CD4-positive, alpha-beta T cell (primary cell): ENCODE measurements around the gene SPDYE3. TPM values are rescaled to one million over a fixed set of nuclear protein-coding genes. Genes with fewer than 3 reads are reported as not detected.
A peak's percentile ranks its signal among the peaks of the same experiment; 100 is the strongest.
"Not testable (repeated sequence)": the region's sequence is repeated elsewhere in the genome, so short reads cannot be mapped to it uniquely, and the experiment has no call there.

Experiments used
- ATAC-seq: fragments of 200-7000 bp; cut with Tn5 transposase; one replicate; pipeline ENCODE4 v1.10.0; 2022; ENCODE audit warnings: mild to moderate bottlenecking; ENCODE audit not compliant: poor library complexity
- CTCF ChIA-PET: fragments of 350-600 bp; sonication (Branson Sonifier 250); formaldehyde crosslinking; loops from one replicate; lab custom pipeline; 2021; ENCODE audit warnings: antibody characterized with exemption, inconsistent platforms; lab: Charles Lee
- POLR2A ChIA-PET: fragments of 350-600 bp; sonication (Branson Sonifier 250); formaldehyde crosslinking; loops from one replicate; lab custom pipeline; 2021; ENCODE audit warnings: antibody characterized with exemption, inconsistent platforms; lab: Charles Lee
- DNase-seq, 14 experiments: peaks; one replicate each; pipeline ENCODE4 v3.0.0-alpha.2; 2013 to 2020; ENCODE audit warnings: mixed read lengths in 2 of 14
- H3K27ac ChIP-seq, 2 donors: one replicate each; pipeline versions ENCODE4 v1.5.1 to v1.7.0; 2013; ENCODE audit warnings: low read length in 2 of 2, low read depth in 1 of 2, mild to moderate bottlenecking in 1 of 2
- H3K27me3 ChIP-seq, 2 experiments: 1 replicate in 1 of 2; 2 replicates in 1 of 2; pipeline versions ENCODE4 v1.6.1 to v1.7.0; 2013; ENCODE audit warnings: low read length in 2 of 2, control low read depth in 1 of 2, mild to moderate bottlenecking in 1 of 2, moderate library complexity in 1 of 2; ENCODE audit not compliant: insufficient read depth in 2 of 2, control insufficient read depth in 1 of 2
- H3K36me3 ChIP-seq: one replicate; pipeline ENCODE4 v1.6.1; 2013; ENCODE audit warnings: low read length, control low read depth; ENCODE audit not compliant: insufficient read depth
- H3K4me1 ChIP-seq: one replicate; pipeline ENCODE4 v1.6.1; 2013; ENCODE audit warnings: low read length, control low read depth; ENCODE audit not compliant: insufficient read depth
- H3K4me3 ChIP-seq: one replicate; pipeline ENCODE4 v1.5.1; 2013; ENCODE audit warnings: mild to moderate bottlenecking, low read length, moderate library complexity
- H3K9me3 ChIP-seq, 2 experiments: 1 replicate in 1 of 2; 2 replicates in 1 of 2; pipeline versions ENCODE4 v1.6.1 to v1.7.0; 2013; ENCODE audit warnings: low read length in 2 of 2, mild to moderate bottlenecking in 2 of 2, control low read depth in 1 of 2, moderate library complexity in 1 of 2; ENCODE audit not compliant: control insufficient read depth in 1 of 2, insufficient read depth in 1 of 2
- H3K27ac Mint-ChIP-seq: one replicate; pipeline ENCODE4 v1.8.0; 2020; ENCODE audit warnings: mixed read lengths
- H3K27me3 Mint-ChIP-seq: one replicate; pipeline ENCODE4 v1.8.0; 2021; ENCODE audit warnings: mixed read lengths
- H3K36me3 Mint-ChIP-seq: one replicate; pipeline ENCODE4 v1.8.0; 2021; ENCODE audit warnings: low read depth, mixed read lengths
- H3K4me1 Mint-ChIP-seq: one replicate; pipeline ENCODE4 v1.8.0; 2021; ENCODE audit warnings: low read depth, mixed read lengths
- H3K4me3 Mint-ChIP-seq: one replicate; pipeline ENCODE4 v1.8.0; 2020; ENCODE audit warnings: mild to moderate bottlenecking, mixed read lengths
- H3K9me3 Mint-ChIP-seq: one replicate; pipeline ENCODE4 v1.8.0; 2020; ENCODE audit warnings: mixed read lengths
- intact Hi-C, 2 experiments: fragments of 100-400 bp; cut with DNase I in 1 of 2; cut with micrococcal nuclease in 1 of 2; formaldehyde crosslinking; loops; one replicate each; pipeline versions ENCODE4 v1.15.1 to v1.9.0; 2023 to 2025; cut with DNase I, micrococcal nuclease
- total RNA-seq, 174 experiments: library from RNA in 2 of 174; stranded (reverse) in 2 of 174; gene quantifications; one replicate each; pipeline ENCODE4 v1.2.3 and lab custom pipeline; 2021 to 2026
- TF ChIP-seq, protein P1 (sequence below): fragments of 200-600 bp; IDR thresholded peaks from one replicate; pipeline ENCODE4 v1.8.0; 2022; ENCODE audit warnings: antibody characterized with exemption, mild to moderate bottlenecking

Gene SPDYE3
- total RNA-seq, 2 experiments from 2014 or later, result not detected

DNA sequence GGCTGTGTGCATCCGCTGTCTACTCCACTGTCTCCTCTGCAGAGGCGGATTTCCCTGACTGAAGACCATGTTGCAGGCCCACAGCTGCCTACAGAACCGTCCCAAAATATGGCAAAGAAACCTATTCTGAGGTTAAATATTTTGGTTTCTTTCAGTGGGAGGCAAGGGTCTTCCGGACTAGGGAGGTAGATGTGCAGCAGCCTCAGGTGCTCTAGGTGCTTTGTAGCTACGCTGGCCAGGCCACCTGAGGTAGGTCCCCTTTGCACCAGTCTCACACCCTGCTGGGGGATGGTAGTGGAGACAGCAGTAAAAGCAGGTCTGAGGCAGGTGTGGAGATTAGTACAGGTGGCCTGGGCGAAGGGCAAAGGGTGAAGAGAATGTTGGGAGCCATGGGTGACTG lies 42.3 kb downstream of the SPDYE3 start:
- Histone ChIP-seq H3K36me3 (peaks cover 68% of the 10 kb centered on the region), H3K27me3 (no peaks in the 10 kb centered on the region), H3K9me3 (no peaks in the 10 kb centered on the region), H3K4me1 (peaks cover 38% of the 10 kb centered on the region), H3K27ac (no peak overlapping the region), H3K4me3 (no peak overlapping the region)
- H3K4me3 Mint-ChIP-seq, result no peak overlapping the region
- no peaks in the 10 kb centered on the region for H3K27me3 Mint-ChIP-seq
- intact Hi-C loops, result loop anchor here in 1 of 2 experiments (5.0 to 10.0 kb wide), 2 partner anchors 75 to 78 kb away; partner anchors contain the start of genes MEPCE and ZCWPW1
- DNase-seq (no peak), ATAC-seq (no peak)
- POLR2A ChIA-PET, result no interaction called here
- peaks cover 14% of the 10 kb centered on the region for H3K4me1 Mint-ChIP-seq
- CTCF ChIA-PET, result no interaction called here
- H3K27ac Mint-ChIP-seq, result no peak overlapping the region
- peaks cover 73% of the 10 kb centered on the region for H3K36me3 Mint-ChIP-seq
- TF ChIP-seq, protein P1, sequence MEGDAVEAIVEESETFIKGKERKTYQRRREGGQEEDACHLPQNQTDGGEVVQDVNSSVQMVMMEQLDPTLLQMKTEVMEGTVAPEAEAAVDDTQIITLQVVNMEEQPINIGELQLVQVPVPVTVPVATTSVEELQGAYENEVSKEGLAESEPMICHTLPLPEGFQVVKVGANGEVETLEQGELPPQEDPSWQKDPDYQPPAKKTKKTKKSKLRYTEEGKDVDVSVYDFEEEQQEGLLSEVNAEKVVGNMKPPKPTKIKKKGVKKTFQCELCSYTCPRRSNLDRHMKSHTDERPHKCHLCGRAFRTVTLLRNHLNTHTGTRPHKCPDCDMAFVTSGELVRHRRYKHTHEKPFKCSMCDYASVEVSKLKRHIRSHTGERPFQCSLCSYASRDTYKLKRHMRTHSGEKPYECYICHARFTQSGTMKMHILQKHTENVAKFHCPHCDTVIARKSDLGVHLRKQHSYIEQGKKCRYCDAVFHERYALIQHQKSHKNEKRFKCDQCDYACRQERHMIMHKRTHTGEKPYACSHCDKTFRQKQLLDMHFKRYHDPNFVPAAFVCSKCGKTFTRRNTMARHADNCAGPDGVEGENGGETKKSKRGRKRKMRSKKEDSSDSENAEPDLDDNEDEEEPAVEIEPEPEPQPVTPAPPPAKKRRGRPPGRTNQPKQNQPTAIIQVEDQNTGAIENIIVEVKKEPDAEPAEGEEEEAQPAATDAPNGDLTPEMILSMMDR, result no peak
- no peaks in the 10 kb centered on the region for H3K9me3 Mint-ChIP-seq

DNA sequence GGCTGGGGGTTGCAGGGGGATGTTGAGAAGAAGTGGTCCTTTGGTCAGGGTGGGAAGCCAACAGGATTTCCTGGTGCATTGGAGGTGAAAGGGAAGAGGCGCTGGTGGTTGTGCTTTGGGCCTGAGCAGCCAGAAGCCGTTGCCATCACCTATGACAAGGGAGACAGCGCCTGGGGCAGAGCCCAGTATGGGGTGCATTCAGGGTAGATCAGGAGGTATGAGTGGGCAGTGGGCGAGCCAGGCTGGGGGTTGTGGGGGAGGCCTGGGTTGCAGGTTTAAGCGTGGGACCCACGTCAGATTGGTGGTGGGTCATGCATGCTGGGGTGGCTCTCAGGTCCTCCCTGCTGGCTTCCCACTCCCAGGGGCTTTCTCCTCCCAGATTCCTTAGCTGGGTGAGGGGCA lies 44.2 kb downstream of the SPDYE3 start:
- no peak overlapping the region for H3K4me3 Mint-ChIP-seq

DNA sequence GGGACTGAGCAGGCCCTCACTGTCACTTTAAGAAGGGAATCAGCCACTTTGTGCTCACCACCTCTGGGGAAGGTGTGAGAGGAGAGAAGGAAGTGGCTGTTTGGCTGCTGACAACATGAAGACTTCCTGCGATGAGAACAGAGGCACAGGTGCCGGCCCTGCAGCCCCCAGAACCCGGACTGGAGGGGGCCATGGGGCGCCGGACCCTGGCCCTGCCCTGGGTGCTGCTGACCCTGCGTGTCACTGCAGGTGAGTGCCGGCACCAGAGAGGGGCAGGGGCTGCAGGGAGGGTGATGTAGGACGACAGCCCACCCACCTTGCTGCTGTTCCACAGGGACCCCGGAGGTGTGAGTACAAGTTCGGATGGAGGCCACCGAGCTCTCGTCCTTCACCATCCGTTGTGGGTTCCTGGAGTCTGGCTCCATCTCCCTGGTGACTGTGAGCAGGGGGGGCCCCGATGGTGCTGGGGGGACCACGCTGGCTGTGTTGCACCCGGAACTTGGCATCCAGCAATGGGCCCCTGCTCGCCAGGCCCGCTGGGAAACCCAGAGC lies 44.8 kb downstream of the SPDYE3 start:
- peak in 2 of 14 experiments; percentile 13 to 43 for DNase-seq
- H3K4me3 Mint-ChIP-seq, result not testable (repeated sequence)
- H3K4me3 ChIP-seq, result peak overlapping the region; percentile 48

More for the DNA sequence above, 44.2 kb downstream of the SPDYE3 start:
- H3K27me3 ChIP-seq, result no peaks in the 10 kb centered on the region
- peak overlapping the region; percentile 48 for H3K4me3 ChIP-seq
- no peak overlapping the region for H3K27ac ChIP-seq
- H3K36me3 ChIP-seq, result peaks cover 80% of the 10 kb centered on the region
- ChIA-PET CTCF (no interaction called here), POLR2A (no interaction called here)
- peaks cover 35% of the 10 kb centered on the region for H3K4me1 ChIP-seq
- H3K9me3 Mint-ChIP-seq, result no peaks in the 10 kb centered on the region
- ATAC-seq, result no peak
- intact Hi-C loops, result no loop called here
- H3K27me3 Mint-ChIP-seq, result no peaks in the 10 kb centered on the region
- H3K4me1 Mint-ChIP-seq, result peaks cover 10% of the 10 kb centered on the region
- peaks cover 76% of the 10 kb centered on the region for H3K36me3 Mint-ChIP-seq
- no peaks in the 10 kb centered on the region for H3K9me3 ChIP-seq
- peak overlapping the region; percentile 76 for H3K27ac Mint-ChIP-seq
- peak in 1 of 14 experiments; percentile 39 for DNase-seq
- TF ChIP-seq, protein P1, result no peak

More for the DNA sequence above, 44.8 kb downstream of the SPDYE3 start:
- intact Hi-C loops, H3K27ac Mint-ChIP-seq, H3K27me3 ChIP-seq, H3K9me3 ChIP-seq, H3K27ac ChIP-seq, POLR2A ChIA-PET, CTCF ChIA-PET, H3K9me3 Mint-ChIP-seq, H3K27me3 Mint-ChIP-seq: not testable (repeated sequence)
- H3K36me3 Mint-ChIP-seq, result peaks cover 71% of the 10 kb centered on the region
- Histone ChIP-seq H3K4me1 (peaks cover 35% of the 10 kb centered on the region), H3K36me3 (peaks cover 79% of the 10 kb centered on the region)
- H3K4me1 Mint-ChIP-seq, result peaks cover 10% of the 10 kb centered on the region
- peak; percentile 85 for ATAC-seq
